HepG2 (cell line): ENCODE results near the gene RACGAP1. TPM values are rescaled to one million over a fixed set of nuclear protein-coding genes. Genes with fewer than 3 reads are reported as not detected.

Experiments used
- ATAC-seq: fragments of 200-7000 bp; cut with Tn5 transposase; 3 replicates; pipeline ENCODE4 v1.9.1; 2020; ENCODE audit warnings: mild to moderate bottlenecking, moderate library complexity
- BruUV-seq: library from RNA; stranded (reverse); fragments of 400-500 nt; replicated peaks from 2 replicates; lab custom pipeline; 2021; lab: Mats Ljungman, UMichigan
- CTCF ChIA-PET: fragments of 300-600 bp; formaldehyde crosslinking; extraction: SDS; loops from one replicate; lab custom pipeline; 2021; ENCODE audit warnings: low total read pairs, inconsistent platforms, low intra/inter-chr PET ratio; lab: Yijun Ruan, JAX
- POLR2A ChIA-PET: fragments of 350-600 bp; sonication (Branson Sonifier 250); formaldehyde crosslinking; loops from one replicate; lab custom pipeline; 2020; ENCODE audit warnings: antibody characterized with exemption, inconsistent platforms; lab: Yijun Ruan, JAX
- DNase-seq: peaks from one replicate; pipeline ENCODE4 v3.0.0-alpha.2; 2015; ENCODE audit warnings: low spot score
- FAIRE-seq: peaks from 3 replicates; lab custom pipeline; 2011; peaks lifted over from hg19 to GRCh38; lab: Jason Lieb, UNC
- H2AFZ ChIP-seq: one replicate; pipeline ENCODE4 v1.6.1; 2011; ENCODE audit warnings: low read length, inconsistent platforms
- H3K27ac ChIP-seq: fragments of 300-600 bp; 3 replicates; pipeline ENCODE4 v1.8.0; 2011; ENCODE audit warnings: mixed run types, mild to moderate bottlenecking, mixed read lengths, low read length, inconsistent platforms; ENCODE audit not compliant: insufficient read depth; ENCODE audit errors: extremely low read length
- H3K27me3 ChIP-seq, 2 experiments: fragments of 200-600 bp in 1 of 2; 2 replicates in 1 of 2; 3 replicates in 1 of 2; pipeline versions ENCODE4 v1.6.0 to v1.8.0; 2011; ENCODE audit warnings: low read length in 2 of 2, mild to moderate bottlenecking in 2 of 2, moderate library complexity in 2 of 2, inconsistent platforms in 1 of 2; ENCODE audit not compliant: insufficient read depth in 2 of 2, control insufficient read depth in 1 of 2
- H3K36me3 ChIP-seq, 2 experiments: fragments of 200-600 bp in 1 of 2; replicated peaks in 1 of 2; 2 replicates in 1 of 2; 3 replicates in 1 of 2; pipeline versions ENCODE4 v1.5.1 to v1.8.0; 2011; ENCODE audit warnings: low read length in 2 of 2, inconsistent platforms in 1 of 2; ENCODE audit not compliant: insufficient read depth in 2 of 2, control insufficient read depth in 1 of 2
- H3K4me1 ChIP-seq: 2 replicates; pipeline ENCODE4 v1.5.1; 2012; ENCODE audit warnings: low read length, inconsistent platforms; ENCODE audit not compliant: insufficient read depth
- H3K4me2 ChIP-seq: 2 replicates; pipeline ENCODE4 v1.6.0; 2011; ENCODE audit warnings: low read depth, low read length, inconsistent platforms
- H3K4me3 ChIP-seq, 3 experiments: fragments of 200-600 bp in 1 of 3; sonication (generic), shearing (Covaris generic) in 1 of 3; replicated peaks in 1 of 3; 2 replicates each; pipeline ENCODE4 v1.5.1; 2011 to 2016; ENCODE audit warnings: low read length in 3 of 3, inconsistent platforms in 2 of 3, low read depth in 2 of 3, mild to moderate bottlenecking in 2 of 3, control low read depth in 1 of 3, mixed read lengths in 1 of 3; ENCODE audit not compliant: insufficient read depth in 1 of 3
- H3K79me2 ChIP-seq: one replicate; pipeline ENCODE4 v1.6.1; 2011; ENCODE audit warnings: low read length, inconsistent platforms; ENCODE audit not compliant: insufficient read depth
- H3K9ac ChIP-seq: 2 replicates; pipeline ENCODE4 v1.6.0; 2011; ENCODE audit warnings: mild to moderate bottlenecking, low read depth, low read length, inconsistent platforms; ENCODE audit not compliant: insufficient read depth
- H3K9me3 ChIP-seq: 2 replicates; pipeline ENCODE4 v1.5.1; 2012; ENCODE audit warnings: mild to moderate bottlenecking, low read length
- H4K20me1 ChIP-seq: 2 replicates; pipeline ENCODE4 v1.6.0; 2011; ENCODE audit warnings: inconsistent platforms, mild to moderate bottlenecking, low read length, moderate library complexity; ENCODE audit not compliant: insufficient read depth
- EZH2 ChIP-seq: conservative IDR thresholded peaks from 2 replicates; pipeline ENCODE4 v1.6.1; 2012; ENCODE audit warnings: mild to moderate bottlenecking, low read depth, low read length, moderate library complexity
- FOXO1 ChIP-seq: sonication (generic); formaldehyde crosslinking; IDR thresholded peaks from 2 replicates; pipeline ENCODE4 v1.4.0; 2020; ENCODE audit warnings: missing genetic modification reagents
- HNRNPLL ChIP-seq: fragments of 200-400 bp; formaldehyde crosslinking; IDR thresholded peaks from 2 replicates; pipeline ENCODE4 v1.6.1; 2017; ENCODE audit warnings: mild to moderate bottlenecking, low read depth, low read length; ENCODE audit not compliant: poor library complexity, severe bottlenecking
- KAT2B ChIP-seq: fragments of 150-350 bp; IDR thresholded peaks from 2 replicates; pipeline ENCODE4 v1.6.1; 2014; ENCODE audit warnings: low read depth, low read length, borderline replicate concordance
- NFE2L1 ChIP-seq: sonication (generic); formaldehyde crosslinking; IDR thresholded peaks from 2 replicates; pipeline ENCODE4 v1.4.0; 2020; ENCODE audit warnings: missing genetic modification reagents, mild to moderate bottlenecking, borderline replicate concordance
- NFE2L2 ChIP-seq: fragments of 150-350 bp; IDR thresholded peaks from 2 replicates; pipeline ENCODE4 v1.6.1; 2014; ENCODE audit warnings: low read length
- PAXIP1 ChIP-seq: sonication (generic); formaldehyde crosslinking; conservative IDR thresholded peaks from 2 replicates; pipeline ENCODE4 v1.4.0; 2020; ENCODE audit warnings: mild to moderate bottlenecking, missing genetic modification reagents, moderate library complexity
- PHF21A ChIP-seq: sonication (generic); formaldehyde crosslinking; IDR thresholded peaks from 2 replicates; pipeline ENCODE4 v1.5.0; 2020; ENCODE audit warnings: mild to moderate bottlenecking, missing genetic modification reagents
- SCMH1 ChIP-seq: sonication (generic); formaldehyde crosslinking; IDR thresholded peaks from 2 replicates; pipeline ENCODE4 v1.9.0; 2021; ENCODE audit warnings: missing genetic modification reagents, mild to moderate bottlenecking, borderline replicate concordance
- SRF ChIP-seq: IDR thresholded peaks from 2 replicates; pipeline ENCODE4 v1.6.1; 2011; ENCODE audit warnings: mild to moderate bottlenecking, low read depth, low read length, moderate library complexity
- ZMYM2 ChIP-seq: sonication (generic); formaldehyde crosslinking; IDR thresholded peaks from 2 replicates; pipeline ENCODE4 v1.8.0; 2022; ENCODE audit warnings: mild to moderate bottlenecking, missing genetic modification reagents
- ZMYM4 ChIP-seq: sonication (generic); formaldehyde crosslinking; IDR thresholded peaks from 2 replicates; pipeline ENCODE4 v1.8.1; 2023; ENCODE audit warnings: mild to moderate bottlenecking, missing genetic modification reagents
- ZNF224 ChIP-seq: sonication (generic); formaldehyde crosslinking; IDR thresholded peaks from 2 replicates; pipeline ENCODE4 v1.5.0; 2020; ENCODE audit warnings: mild to moderate bottlenecking, missing genetic modification reagents
- ZNF567 ChIP-seq: sonication (generic); formaldehyde crosslinking; IDR thresholded peaks from 2 replicates; pipeline ENCODE4 v1.8.1; 2023; ENCODE audit warnings: mild to moderate bottlenecking, missing genetic modification reagents, borderline replicate concordance
- ZNF607 ChIP-seq: sonication (generic); formaldehyde crosslinking; IDR thresholded peaks from 2 replicates; pipeline ENCODE4 v1.5.1; 2020; ENCODE audit warnings: missing genetic modification reagents, mild to moderate bottlenecking, borderline replicate concordance
- ZNF709 ChIP-seq: sonication (generic); formaldehyde crosslinking; IDR thresholded peaks from 2 replicates; pipeline ENCODE4 v1.5.0; 2020; ENCODE audit warnings: mild to moderate bottlenecking, missing genetic modification reagents
- whole genome bisulfite sequencing: methylation state at CpG from one replicate; pipeline ENCODE4 v1.1.6; 2017; ENCODE audit warnings: low lambda C conversion rate; 5-methylcytosine and 5-hydroxymethylcytosine counted together
- in situ Hi-C: cut with HindIII; loops from 2 replicates; pipeline ENCODE4 v1.10.0; 2017; ENCODE audit warnings: low pct_unique_long_range_greater_than_20kb; ENCODE audit not compliant: extremely low pct_ligation_motif_present
- intact Hi-C: fragments of 100-400 bp; cut with micrococcal nuclease; formaldehyde crosslinking; loops from one replicate; pipeline ENCODE4 v1.10.0; 2022; ENCODE audit not compliant: unreplicated experiment
- polyA plus RNA-seq, 8 experiments: library from polyadenylated mRNA; depleted of rRNA in 3 of 8; stranded (reverse) in 7 of 8; unstranded in 1 of 8; fragments of >200 nt; fragmentation: Illumina TruSeq in 4 of 8; extraction: Trizol in 4 of 8; gene quantifications; 2 replicates each; pipeline versions ENCODE4 v1.2.1 to v1.2.3, GENCODE V29; 2011 to 2016; ENCODE audit warnings: low read depth in 4 of 8, missing spikeins in 1 of 8, mixed read lengths in 1 of 8; ENCODE audit not compliant: insufficient read depth in 1 of 8
- total RNA-seq, 5 experiments: library from RNA; depleted of rRNA; stranded (reverse); fragments of >200 nt; fragmentation: Illumina TruSeq; extraction: Trizol; gene quantifications; 2 replicates each; pipeline ENCODE4 v1.2.3, GENCODE V29; 2016; ENCODE audit warnings: low read depth in 1 of 5
- TF ChIP-seq, protein P1 (sequence below): fragments of 450-650 bp; IDR thresholded peaks from 2 replicates; pipeline ENCODE4 v1.6.1; 2016

Gene RACGAP1
- total and polyA plus RNA-seq, 2 of the 13 experiments (the other 11 are each of a cell fraction or from before 2014, with no cell fraction given) = 16.7 to 57.9 TPM

GRCh38 chr12:49967042-49967776 is 58.1 kb downstream of the RACGAP1 start (continued):
- TF ChIP-seq KAT2B (no peak), EZH2 (no peak), FOXO1 (CRISPR knock-in tag) (peak; percentile 52), ZNF567 (0 out of 2 replicates have a peak, but pooled peaks have one; percentile 66), SCMH1 (CRISPR knock-in tag) (no peak)

GRCh38 chr12:49966511-49967041 is 58.7 kb downstream of the RACGAP1 start:
- peak overlapping the region; percentile 91 for H3K4me2 ChIP-seq
- FAIRE-seq (no peak), DNase-seq (no peak), ATAC-seq (peak; percentile 1)
- H2AFZ ChIP-seq = no peak overlapping the region
- WGBS = 12% methylated on average over 13 of the region's 16 CpGs
- no peak overlapping the region; a peak in 1 of 6 replicates for H3K4me3 ChIP-seq
- no peaks in the 10 kb centered on the region for H3K79me2 ChIP-seq
- H3K27me3 ChIP-seq = peaks cover 5 to 59% of the 10 kb centered on the region in 2 experiments
- no peak overlapping the region for H3K9ac ChIP-seq
- no peak overlapping the region for H3K27ac ChIP-seq
- CTCF ChIA-PET = interaction anchor here (0.7 to 3.9 kb wide), 6 partner anchors 21 to 108 kb away, joined by 3 to 65 read pairs (median 4); partner anchors contain the start of gene ASIC1
- POLR2A ChIA-PET = interaction anchor here (1.2 to 3.0 kb wide), 2 partner anchors 13 to 201 kb away, joined by 3 to 24 read pairs; partner anchors contain the start of gene CERS5
- 0 out of 2 replicates have a peak, but pooled peaks have one; percentile 6 for TF ChIP-seq ZMYM4 (CRISPR knock-in tag)
- no peak for TF ChIP-seq PAXIP1 (CRISPR knock-in tag)
- TF ChIP-seq NFE2L1 (CRISPR knock-in tag) = 0 out of 2 replicates have a peak, but pooled peaks have one; percentile 4
- no peak for TF ChIP-seq NFE2L2
- TF ChIP-seq ZMYM2 (CRISPR knock-in tag) = no peak
- TF ChIP-seq SRF = no peak
- no peak for TF ChIP-seq PHF21A (CRISPR knock-in tag)
- TF ChIP-seq ZNF709 (CRISPR knock-in tag) = 0 out of 2 replicates have a peak, but pooled peaks have one; percentile 3
- peak; percentile 1 for TF ChIP-seq HNRNPLL
- 0 out of 2 replicates have a peak, but pooled peaks have one; percentile 18 for TF ChIP-seq ZNF224 (CRISPR knock-in tag)
- TF ChIP-seq, protein P1, sequence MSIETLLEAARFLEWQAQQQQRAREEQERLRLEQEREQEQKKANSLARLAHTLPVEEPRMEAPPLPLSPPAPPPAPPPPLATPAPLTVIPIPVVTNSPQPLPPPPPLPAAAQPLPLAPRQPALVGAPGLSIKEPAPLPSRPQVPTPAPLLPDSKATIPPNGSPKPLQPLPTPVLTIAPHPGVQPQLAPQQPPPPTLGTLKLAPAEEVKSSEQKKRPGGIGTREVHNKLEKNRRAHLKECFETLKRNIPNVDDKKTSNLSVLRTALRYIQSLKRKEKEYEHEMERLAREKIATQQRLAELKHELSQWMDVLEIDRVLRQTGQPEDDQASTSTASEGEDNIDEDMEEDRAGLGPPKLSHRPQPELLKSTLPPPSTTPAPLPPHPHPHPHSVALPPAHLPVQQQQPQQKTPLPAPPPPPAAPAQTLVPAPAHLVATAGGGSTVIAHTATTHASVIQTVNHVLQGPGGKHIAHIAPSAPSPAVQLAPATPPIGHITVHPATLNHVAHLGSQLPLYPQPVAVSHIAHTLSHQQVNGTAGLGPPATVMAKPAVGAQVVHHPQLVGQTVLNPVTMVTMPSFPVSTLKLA = peak; percentile 28; the same call in 1 of the 2 replicates
- no peak for TF ChIP-seq ZNF607 (CRISPR knock-in tag)
- no peaks in the 10 kb centered on the region for H3K9me3 ChIP-seq
- in situ Hi-C loops (no loop called here), intact Hi-C loops (loop anchor here (1.0 kb wide), 4 partner anchors 15 to 104 kb away; no protein-coding TSS in a partner anchor)
- H3K36me3 ChIP-seq = no peaks in the 10 kb centered on the region
- H3K4me1 ChIP-seq = peaks cover 50% of the 10 kb centered on the region
- no peaks in the 10 kb centered on the region for H4K20me1 ChIP-seq
- no TSS peak for BruUV-seq
